T-helper 1 cell treated with Interleukin-12 subunit alpha and Interleukin-12 subunit beta and Interleukin-4 antibody, amounts not matched to agents 30 μg/mL and 1 μg/mL, for 36 hours (primary cell): ENCODE measurements around the gene SF3B6.
"Not testable (repeated sequence)": the region's sequence is repeated elsewhere in the genome, so short reads cannot be mapped to it uniquely, and the experiment has no call there.

ENCODE experiments used
- H3K27ac Mint-ChIP-seq: one replicate; pipeline ENCODE4 v1.8.0; 2021; ENCODE audit warnings: mild to moderate bottlenecking, mixed read lengths
- H3K27me3 Mint-ChIP-seq: one replicate; pipeline ENCODE4 v1.8.0; 2021; ENCODE audit warnings: low read depth, mixed read lengths
- H3K36me3 Mint-ChIP-seq: one replicate; pipeline ENCODE4 v1.8.0; 2021; ENCODE audit warnings: low read depth, mixed read lengths
- H3K4me1 Mint-ChIP-seq: one replicate; pipeline ENCODE4 v1.8.0; 2021; ENCODE audit warnings: low read depth, mixed read lengths
- H3K4me3 Mint-ChIP-seq: one replicate; pipeline ENCODE4 v1.8.0; 2021; ENCODE audit warnings: mild to moderate bottlenecking, moderate library complexity, mixed read lengths
- H3K9me3 Mint-ChIP-seq: one replicate; pipeline ENCODE4 v1.8.0; 2021; ENCODE audit warnings: mixed read lengths

The SF3B6 gene

GRCh38 chr2:24050041-24050979, 25.8 kb downstream of the SF3B6 start:
- Mint-ChIP-seq H3K4me1 (peaks cover 16% of the 10 kb centered on the region), H3K4me3 (peak overlapping the region; percentile 38), H3K36me3 (peaks cover 2% of the 10 kb centered on the region), H3K27ac (no peak overlapping the region), H3K27me3 (peaks cover 4% of the 10 kb centered on the region), H3K9me3 (no peaks in the 10 kb centered on the region)

GRCh38 chr2:24049485-24050021, 26.6 kb downstream of the SF3B6 start, which contains the start of gene FKBP1B:
TSS of gene FKBP1B (plus strand) at chr2:24049741. CDS start at chr2:24049850, 109 bp downstream.
- Mint-ChIP-seq H3K4me3 (peak within 1 kb of the TSS; percentile 86), H3K27ac (no peak within 1 kb of the TSS)

GRCh38 chr2:24048769-24049484, 27.2 kb downstream of the SF3B6 start:
- Mint-ChIP-seq H3K4me1 (peaks cover 20% of the 10 kb centered on the region), H3K9me3 (no peaks in the 10 kb centered on the region), H3K27me3 (peaks cover 4% of the 10 kb centered on the region), H3K27ac (no peak overlapping the region), H3K4me3 (peak overlapping the region; percentile 86), H3K36me3 (peaks cover 2% of the 10 kb centered on the region)

More at GRCh38 chr2:24049485-24050021, 26.6 kb downstream of the SF3B6 start, which contains the start of gene FKBP1B:
- Mint-ChIP-seq H3K27me3 (peaks cover 4% of the 10 kb centered on the region), H3K36me3 (peaks cover 2% of the 10 kb centered on the region), H3K9me3 (no peaks in the 10 kb centered on the region), H3K4me1 (peaks cover 20% of the 10 kb centered on the region)

GRCh38 chr2:24047703-24048033, 28.5 kb downstream of the SF3B6 start:
- H3K4me3 Mint-ChIP-seq: peak overlapping the region; percentile 97
- H3K36me3 Mint-ChIP-seq: peaks cover 2% of the 10 kb centered on the region
- H3K27ac Mint-ChIP-seq: peak overlapping the region; percentile 92
- H3K4me1 Mint-ChIP-seq: peaks cover 22% of the 10 kb centered on the region
- H3K27me3 Mint-ChIP-seq: peaks cover 4% of the 10 kb centered on the region
- no peaks in the 10 kb centered on the region for H3K9me3 Mint-ChIP-seq

GRCh38 chr2:24046930-24047702, 29.0 kb downstream of the SF3B6 start, which contains the start of gene WDCP:
TSS of gene WDCP (minus strand) at chr2:24047391. CDS start at chr2:24039494, 7,897 bp downstream.
- Mint-ChIP-seq H3K27ac (peak within 1 kb of the TSS; percentile 92), H3K4me1 (peaks cover 22% of the 10 kb centered on the region), H3K9me3 (no peaks in the 10 kb centered on the region), H3K4me3 (peak within 1 kb of the TSS; percentile 97), H3K27me3 (peaks cover 4% of the 10 kb centered on the region), H3K36me3 (peaks cover 2% of the 10 kb centered on the region)

GRCh38 chr2:24046599-24046929, 29.6 kb downstream of the SF3B6 start:
- Mint-ChIP-seq H3K36me3 (peaks cover 2% of the 10 kb centered on the region), H3K27me3 (peaks cover 4% of the 10 kb centered on the region), H3K9me3 (no peaks in the 10 kb centered on the region), H3K4me3 (peak overlapping the region; percentile 97), H3K4me1 (peaks cover 22% of the 10 kb centered on the region), H3K27ac (no peak overlapping the region)

- Mint-ChIP-seq H3K27ac (no peak overlapping the region), H3K27me3 (peaks cover 4% of the 10 kb centered on the region), H3K4me1 (peaks cover 22% of the 10 kb centered on the region), H3K4me3 (peak overlapping the region; percentile 97), H3K36me3 (peaks cover 2% of the 10 kb centered on the region), H3K9me3 (no peaks in the 10 kb centered on the region)
Observed at GRCh38 chr2:24045511-24046508, 30.3 kb downstream of the SF3B6 start.

GRCh38 chr2:24043133-24043532, 33.0 kb downstream of the SF3B6 start:
- not testable (repeated sequence) for H3K4me3 Mint-ChIP-seq, H3K27ac Mint-ChIP-seq, H3K9me3 Mint-ChIP-seq, H3K27me3 Mint-ChIP-seq, H3K36me3 Mint-ChIP-seq
- peaks cover 22% of the 10 kb centered on the region for H3K4me1 Mint-ChIP-seq

GRCh38 chr2:24040511-24040910, 35.6 kb downstream of the SF3B6 start:
- Mint-ChIP-seq H3K27me3 (no peaks in the 10 kb centered on the region), H3K9me3 (no peaks in the 10 kb centered on the region), H3K4me3 (no peak overlapping the region), H3K27ac (no peak overlapping the region), H3K4me1 (peaks cover 10% of the 10 kb centered on the region), H3K36me3 (peaks cover 16% of the 10 kb centered on the region)

- Mint-ChIP-seq H3K9me3 (no peaks in the 10 kb centered on the region), H3K27me3 (no peaks in the 10 kb centered on the region), H3K36me3 (peaks cover 16% of the 10 kb centered on the region), H3K4me1 (peaks cover 8% of the 10 kb centered on the region), H3K27ac (no peak overlapping the region), H3K4me3 (no peak overlapping the region)
Observed at GRCh38 chr2:24038786-24039499, 37.2 kb downstream of the SF3B6 start.

- no peaks in the 10 kb centered on the region for H3K27me3 Mint-ChIP-seq
- no peaks in the 10 kb centered on the region for H3K9me3 Mint-ChIP-seq
- peaks cover 14% of the 10 kb centered on the region for H3K36me3 Mint-ChIP-seq
- H3K4me3 Mint-ChIP-seq: no peak overlapping the region
- no peak overlapping the region for H3K27ac Mint-ChIP-seq
- H3K4me1 Mint-ChIP-seq: no peaks in the 10 kb centered on the region
Observed at GRCh38 chr2:24026233-24026632, 49.9 kb downstream of the SF3B6 start.

- Mint-ChIP-seq H3K9me3 (no peaks in the 10 kb centered on the region), H3K4me3 (no peak overlapping the region), H3K27me3 (no peaks in the 10 kb centered on the region), H3K4me1 (no peaks in the 10 kb centered on the region), H3K27ac (no peak overlapping the region), H3K36me3 (peaks cover 7% of the 10 kb centered on the region)
Observed at GRCh38 chr2:24024996-24025663, 51.0 kb downstream of the SF3B6 start.
